Measurements from ENCODE around the gene LARP4.

- TF ChIP-seq POLR2AphosphoS5 (IDR thresholded peaks at IDR 0.05; ENCODE audit: low read depth, low read length) (no peak), REST (IDR thresholded peaks at IDR 0.05; ENCODE audit: insufficient read depth in 1 of 2, low read depth in 2 of 2, low read length in 2 of 2) (no peak), SIN3A (IDR thresholded peaks at IDR 0.05; ENCODE audit: borderline replicate concordance, insufficient read depth, low read length) (no peak), TAF1 (IDR thresholded peaks at IDR 0.05; ENCODE audit: borderline replicate concordance, insufficient read depth, low read length) (no peak), FOXP2 (optimal IDR thresholded peaks at IDR 0.05; ENCODE audit: borderline replicate concordance, extremely low read depth, extremely low read length, insufficient read depth) (no peak)
Measured at GRCh38 chr12:50467439-50467838, 66.8 kb downstream of the LARP4 start.
